ENCODE measurements around the gene CELA2A.

DNA sequence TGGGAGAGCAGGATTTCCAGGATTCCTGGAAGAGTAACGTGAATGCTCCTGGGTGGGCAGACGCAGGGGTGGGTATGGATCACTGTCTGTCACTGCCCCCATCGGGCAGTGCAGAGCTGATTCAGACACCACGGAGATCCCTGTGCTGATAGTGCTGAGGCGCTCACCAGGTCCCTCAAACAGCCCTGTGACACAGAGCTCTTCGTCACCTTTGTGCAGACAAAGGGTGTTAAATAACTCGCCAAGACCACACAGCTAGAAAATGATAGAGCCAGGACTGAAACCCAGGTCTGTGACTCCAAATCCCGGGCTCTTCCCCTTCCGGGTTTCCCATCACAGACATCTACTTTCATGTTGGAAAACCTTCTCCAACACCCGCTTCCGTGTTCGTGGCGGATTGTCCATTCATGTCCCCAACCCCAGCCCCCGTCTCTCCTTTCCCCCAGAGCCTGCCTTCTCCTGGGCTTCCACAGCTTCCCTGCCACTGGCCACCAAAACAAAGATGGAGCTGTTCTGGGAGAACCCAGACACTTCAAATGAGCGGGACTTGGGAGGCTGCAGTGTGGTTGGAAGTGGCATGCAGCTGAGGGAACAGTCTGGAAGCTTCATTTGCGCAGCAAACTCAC is 44.2 kb upstream of the CELA2A start:
- TF ChIP-seq, protein P1, sequence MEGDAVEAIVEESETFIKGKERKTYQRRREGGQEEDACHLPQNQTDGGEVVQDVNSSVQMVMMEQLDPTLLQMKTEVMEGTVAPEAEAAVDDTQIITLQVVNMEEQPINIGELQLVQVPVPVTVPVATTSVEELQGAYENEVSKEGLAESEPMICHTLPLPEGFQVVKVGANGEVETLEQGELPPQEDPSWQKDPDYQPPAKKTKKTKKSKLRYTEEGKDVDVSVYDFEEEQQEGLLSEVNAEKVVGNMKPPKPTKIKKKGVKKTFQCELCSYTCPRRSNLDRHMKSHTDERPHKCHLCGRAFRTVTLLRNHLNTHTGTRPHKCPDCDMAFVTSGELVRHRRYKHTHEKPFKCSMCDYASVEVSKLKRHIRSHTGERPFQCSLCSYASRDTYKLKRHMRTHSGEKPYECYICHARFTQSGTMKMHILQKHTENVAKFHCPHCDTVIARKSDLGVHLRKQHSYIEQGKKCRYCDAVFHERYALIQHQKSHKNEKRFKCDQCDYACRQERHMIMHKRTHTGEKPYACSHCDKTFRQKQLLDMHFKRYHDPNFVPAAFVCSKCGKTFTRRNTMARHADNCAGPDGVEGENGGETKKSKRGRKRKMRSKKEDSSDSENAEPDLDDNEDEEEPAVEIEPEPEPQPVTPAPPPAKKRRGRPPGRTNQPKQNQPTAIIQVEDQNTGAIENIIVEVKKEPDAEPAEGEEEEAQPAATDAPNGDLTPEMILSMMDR (IDR thresholded peaks at IDR 0.05): no peak
- TF ChIP-seq POLR2AphosphoS5 (IDR thresholded peaks at IDR 0.05; ENCODE audit: low read depth, low read length): no peak
- no peak for TF ChIP-seq SIN3A (IDR thresholded peaks at IDR 0.05; ENCODE audit: borderline replicate concordance, insufficient read depth, low read depth, low read length)
